AG09319 (cell line): ENCODE results near the gene PEAR1.

Source experiments
- DNase-seq: peaks from one replicate; pipeline ENCODE4 v3.0.0-alpha.2; 2010; ENCODE audit warnings: low read depth; ENCODE audit errors: extremely low read depth
- CTCF ChIP-seq: IDR thresholded peaks from 2 replicates; pipeline ENCODE4 v1.5.1; 2011; ENCODE audit warnings: low read depth, mild to moderate bottlenecking, inconsistent platforms, low read length, moderate library complexity

Gene PEAR1

GRCh38 chr1:156906206-156906906 is 12.8 kb downstream of the PEAR1 start:
- DNase-seq: no peak
- no peak for TF ChIP-seq CTCF

GRCh38 chr1:156908541-156908940 is 15.0 kb downstream of the PEAR1 start:
- no peak for DNase-seq
- TF ChIP-seq CTCF: no peak

- no peak for DNase-seq
- no peak for TF ChIP-seq CTCF
Measured at GRCh38 chr1:156908955-156909354, 15.4 kb downstream of the PEAR1 start.

- TF ChIP-seq CTCF: no peak
- no peak for DNase-seq
Measured at GRCh38 chr1:156909671-156910070, 16.2 kb downstream of the PEAR1 start.

- peak; percentile 63 for TF ChIP-seq CTCF
- no peak for DNase-seq
Measured at GRCh38 chr1:156910309-156910782, 16.8 kb downstream of the PEAR1 start.

GRCh38 chr1:156911577-156912298 is 18.2 kb downstream of the PEAR1 start:
- no peak for DNase-seq
- no peak for TF ChIP-seq CTCF

- no peak for DNase-seq
- no peak for TF ChIP-seq CTCF
Measured at GRCh38 chr1:156912310-156912709, 18.8 kb downstream of the PEAR1 start.
